ENCODE data around the gene CXCL10. TPM values are rescaled to one million over a fixed set of nuclear protein-coding genes. Genes with fewer than 3 reads are reported as not detected.

CXCL10 gene
- under 0.01 and 0.28 TPM in 2 replicates for total RNA-seq

GRCh38 chr4:76023389-76023788 is at the start of gene CXCL10:
TSS of gene CXCL10 (minus strand) at chr4:76023497. CDS start at chr4:76023431, 66 bp downstream.

GRCh38 chr4:76035799-76036380 is 12.6 kb upstream of the CXCL10 start, which contains the start of gene CXCL11:
TSS of gene CXCL11 (minus strand) at chr4:76036070. CDS start at chr4:76035987, 83 bp downstream.

GRCh38 chr4:76007089-76007862 is 16.0 kb downstream of the CXCL10 start, which contains the start of gene CXCL9:
TSS of gene CXCL9 (minus strand) at chr4:76007509. CDS start at chr4:76007449, 60 bp downstream.

Other genes starting within 250 kb of the CXCL10 start
- gene PPEF2, start 121.0 kb downstream of the CXCL10 start, total RNA-seq = 0.19 TPM in 1 of 2 replicates, not detected in the other
- 28.5 and 43.1 TPM in 2 replicates for gene NAAA, start 82.5 kb downstream of the CXCL10 start, total RNA-seq
- 29.7 and 33.5 TPM in 2 replicates for gene SDAD1, start 32.6 kb downstream of the CXCL10 start, total RNA-seq
- gene CXCL9, start 16.0 kb downstream of the CXCL10 start, total RNA-seq = not detected in 2 replicates
- gene CXCL11, start 12.6 kb upstream of the CXCL10 start, total RNA-seq = not detected in 2 replicates
- gene ART3, start 51.2 kb upstream of the CXCL10 start, total RNA-seq = 0.56 TPM in 1 of 2 replicates, not detected in the other
- gene NUP54, start 124.9 kb upstream of the CXCL10 start, total RNA-seq = 61.5 and 65.7 TPM in 2 replicates
- gene SCARB2, start 190.3 kb upstream of the CXCL10 start, total RNA-seq = 144 and 264 TPM in 2 replicates
- gene FAM47E, start 228.2 kb upstream of the CXCL10 start, total RNA-seq = under 0.01 and 0.19 TPM in 2 replicates